PC-9 (cell line): Measurements from ENCODE around the gene CDC42BPB. TPM values are rescaled to one million over a fixed set of nuclear protein-coding genes. Genes with fewer than 3 reads are reported as not detected.

Experiments
- BruUV-seq: library from RNA; stranded (reverse); fragments of 400-500 nt; replicated peaks from 2 replicates; lab custom pipeline; 2021; lab: Mats Ljungman, UMichigan
- CTCF ChIA-PET: fragments of 300-600 bp; sonication (Branson Sonifier 250); formaldehyde crosslinking; loops from one replicate; lab custom pipeline; 2022; ENCODE audit warnings: antibody characterized with exemption; lab: Charles Lee
- POLR2A ChIA-PET: fragments of 300-600 bp; sonication (Branson Sonifier 250); formaldehyde crosslinking; loops from one replicate; lab custom pipeline; 2022; ENCODE audit warnings: antibody characterized with exemption; ENCODE audit not compliant: unreplicated experiment; lab: Charles Lee
- DNase-seq, 2 experiments: peaks; one replicate each; pipeline versions ENCODE4 v3.0.0 to v3.0.0-alpha.2; 2015 to 2022; ENCODE audit warnings: mixed read lengths in 1 of 2
- H2AFZ ChIP-seq: fragments of 200-600 bp; sonication (generic); 2 replicates; pipeline ENCODE4 v1.8.1; 2017; ENCODE audit warnings: antibody characterized with exemption
- H3F3A ChIP-seq: fragments of 200-600 bp; sonication (generic); 2 replicates; pipeline ENCODE4 v1.8.1; 2017; ENCODE audit warnings: antibody characterized with exemption, mild to moderate bottlenecking, low read depth; ENCODE audit not compliant: insufficient read depth
- H3K27ac ChIP-seq: fragments of 200-600 bp; sonication (generic); 2 replicates; pipeline ENCODE4 v1.6.1; 2016; ENCODE audit warnings: mixed run types
- H3K27me3 ChIP-seq: fragments of 200-600 bp; sonication (generic); 2 replicates; pipeline ENCODE4 v1.6.1; 2016; ENCODE audit warnings: low read depth, mixed run types; ENCODE audit not compliant: insufficient read depth
- H3K36me3 ChIP-seq: fragments of 200-600 bp; sonication (generic); 2 replicates; pipeline ENCODE4 v1.6.1; 2016; ENCODE audit warnings: low read depth, mixed run types
- H3K4me1 ChIP-seq: fragments of 200-600 bp; sonication (generic); replicated peaks from 2 replicates; pipeline ENCODE4 v1.6.1; 2016; ENCODE audit warnings: mixed run types; ENCODE audit not compliant: insufficient read depth
- H3K4me2 ChIP-seq: fragments of 200-600 bp; sonication (generic); 2 replicates; pipeline ENCODE4 v1.6.1; 2017; ENCODE audit warnings: mixed run types
- H3K4me3 ChIP-seq: fragments of 200-600 bp; sonication (generic); 2 replicates; pipeline ENCODE4 v1.6.1; 2016; ENCODE audit warnings: mixed run types
- H3K79me2 ChIP-seq: fragments of 200-600 bp; sonication (generic); 2 replicates; pipeline ENCODE4 v1.6.1; 2017; ENCODE audit warnings: low read depth, mixed run types
- H3K9me2 ChIP-seq: fragments of 200-600 bp; sonication (generic); 2 replicates; pipeline ENCODE4 v1.8.1; 2017; ENCODE audit warnings: mild to moderate bottlenecking; ENCODE audit not compliant: insufficient read depth
- H3K9me3 ChIP-seq: fragments of 200-600 bp; sonication (generic); 2 replicates; pipeline ENCODE4 v1.8.1; 2016; ENCODE audit warnings: low read depth; ENCODE audit not compliant: insufficient read depth
- H4K20me1 ChIP-seq: fragments of 200-600 bp; sonication (generic); 2 replicates; pipeline ENCODE4 v1.8.1; 2017; ENCODE audit not compliant: insufficient read depth
- EZH2 ChIP-seq: fragments of 200-600 bp; sonication (generic); IDR thresholded peaks from 2 replicates; pipeline ENCODE4 v1.8.0; 2017; ENCODE audit warnings: antibody characterized with exemption, low read depth
- intact Hi-C: fragments of 100-400 bp; cut with micrococcal nuclease; formaldehyde crosslinking; loops from one replicate; pipeline ENCODE4 v1.10.0; 2022; ENCODE audit not compliant: unreplicated experiment
- total RNA-seq: library from RNA; stranded (reverse); gene quantifications from 2 replicates; pipeline ENCODE4 v1.2.3, GENCODE V29; 2021
- TF ChIP-seq, protein P1 (sequence below): fragments of 200-600 bp; sonication (generic); conservative IDR thresholded peaks from 2 replicates; pipeline ENCODE4 v1.6.1; 2017; ENCODE audit warnings: mixed run types, antibody characterized with exemption, mild to moderate bottlenecking, moderate library complexity

The CDC42BPB gene
- total RNA-seq, 1 experiment from 2014 or later = 203 TPM

DNA sequence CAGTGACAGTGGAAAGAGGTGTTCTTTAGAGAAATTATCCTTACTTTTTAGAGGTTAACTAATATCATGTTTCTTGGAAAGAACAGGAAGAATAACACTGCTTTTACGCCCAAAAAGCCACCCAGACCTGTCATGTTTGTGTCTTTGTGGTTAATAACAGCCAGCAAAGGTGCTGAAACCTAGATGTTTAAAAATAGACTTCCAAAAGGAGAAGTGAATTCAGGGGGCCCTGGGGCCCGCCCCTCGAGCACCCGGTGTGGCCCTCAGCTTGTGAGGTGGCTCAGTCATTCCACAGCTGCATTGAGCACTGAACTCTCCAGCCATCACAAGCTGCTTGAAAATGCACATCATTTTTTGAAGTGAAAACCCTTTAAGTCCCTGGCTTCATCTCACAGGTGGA, 155.7 kb downstream of the CDC42BPB start:
- Histone ChIP-seq H3K9me3 (no peaks in the 10 kb centered on the region), H3K36me3 (0 out of 2 replicates have a peak, but pooled peaks cover 9% of the 10 kb centered on the region), H3K4me1 (no peaks in the 10 kb centered on the region), H3K4me2 (no peak overlapping the region), H3K9me2 (no peaks in the 10 kb centered on the region), H3K27me3 (no peaks in the 10 kb centered on the region), H3K4me3 (no peak overlapping the region), H3K27ac (no peak overlapping the region), H4K20me1 (no peaks in the 10 kb centered on the region), H3F3A (peaks cover 6% of the 10 kb centered on the region; the same call in 1 of the 2 replicates), H2AFZ (no peak overlapping the region), H3K79me2 (no peaks in the 10 kb centered on the region)
- ChIA-PET CTCF (interaction anchor here (0.6 kb wide), 1 partner anchor 378 kb away, joined by 3 read pairs; no protein-coding TSS in a partner anchor), POLR2A (no interaction called here)
- BruUV-seq = no TSS peak
- DNase-seq = no peak
- TF ChIP-seq, protein P1, sequence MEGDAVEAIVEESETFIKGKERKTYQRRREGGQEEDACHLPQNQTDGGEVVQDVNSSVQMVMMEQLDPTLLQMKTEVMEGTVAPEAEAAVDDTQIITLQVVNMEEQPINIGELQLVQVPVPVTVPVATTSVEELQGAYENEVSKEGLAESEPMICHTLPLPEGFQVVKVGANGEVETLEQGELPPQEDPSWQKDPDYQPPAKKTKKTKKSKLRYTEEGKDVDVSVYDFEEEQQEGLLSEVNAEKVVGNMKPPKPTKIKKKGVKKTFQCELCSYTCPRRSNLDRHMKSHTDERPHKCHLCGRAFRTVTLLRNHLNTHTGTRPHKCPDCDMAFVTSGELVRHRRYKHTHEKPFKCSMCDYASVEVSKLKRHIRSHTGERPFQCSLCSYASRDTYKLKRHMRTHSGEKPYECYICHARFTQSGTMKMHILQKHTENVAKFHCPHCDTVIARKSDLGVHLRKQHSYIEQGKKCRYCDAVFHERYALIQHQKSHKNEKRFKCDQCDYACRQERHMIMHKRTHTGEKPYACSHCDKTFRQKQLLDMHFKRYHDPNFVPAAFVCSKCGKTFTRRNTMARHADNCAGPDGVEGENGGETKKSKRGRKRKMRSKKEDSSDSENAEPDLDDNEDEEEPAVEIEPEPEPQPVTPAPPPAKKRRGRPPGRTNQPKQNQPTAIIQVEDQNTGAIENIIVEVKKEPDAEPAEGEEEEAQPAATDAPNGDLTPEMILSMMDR = no peak
- no peak for TF ChIP-seq EZH2
- intact Hi-C loops = no loop called here

- CTCF ChIA-PET = no interaction called here
- no peak for DNase-seq
- no peaks in the 10 kb centered on the region for H3K27me3 ChIP-seq
These were observed 156.4 kb downstream of the CDC42BPB start for GRCh38 chr14:102900631-102901571.

GRCh38 chr14:102899516-102899900, 157.8 kb downstream of the CDC42BPB start:
- H2AFZ ChIP-seq = no peak overlapping the region
- H4K20me1 ChIP-seq = no peaks in the 10 kb centered on the region
- no peaks in the 10 kb centered on the region for H3K27me3 ChIP-seq
- no peaks in the 10 kb centered on the region for H3K9me2 ChIP-seq
- H3K36me3 ChIP-seq = peaks cover 7% of the 10 kb centered on the region; the same call in 1 of the 2 replicates
- H3K4me2 ChIP-seq = no peak overlapping the region
- H3F3A ChIP-seq = 0 out of 2 replicates have a peak, but pooled peaks cover 2% of the 10 kb centered on the region
- no peak overlapping the region for H3K27ac ChIP-seq
- intact Hi-C loops = no loop called here
- CTCF ChIA-PET = no interaction called here
- H3K4me1 ChIP-seq = no peaks in the 10 kb centered on the region
- H3K9me3 ChIP-seq = no peaks in the 10 kb centered on the region
- H3K4me3 ChIP-seq = no peak overlapping the region
- TF ChIP-seq, protein P1 = no peak
- no peak for TF ChIP-seq EZH2
- no peak for DNase-seq
- no peaks in the 10 kb centered on the region for H3K79me2 ChIP-seq
- BruUV-seq = no TSS peak
- POLR2A ChIA-PET = no interaction called here

More at GRCh38 chr14:102900631-102901571, 156.4 kb downstream of the CDC42BPB start:
- TF ChIP-seq EZH2 = no peak
- TF ChIP-seq, protein P1 = no peak
- Histone ChIP-seq H4K20me1 (no peaks in the 10 kb centered on the region), H3K9me2 (no peaks in the 10 kb centered on the region), H3K4me2 (no peak overlapping the region), H3K4me1 (no peaks in the 10 kb centered on the region), H3K9me3 (no peaks in the 10 kb centered on the region), H3K79me2 (no peaks in the 10 kb centered on the region), H3K4me3 (no peak overlapping the region), H3K27ac (no peak overlapping the region), H3F3A (peaks cover 4% of the 10 kb centered on the region; the same call in 1 of the 2 replicates), H3K36me3 (0 out of 2 replicates have a peak, but pooled peaks cover 7% of the 10 kb centered on the region), H2AFZ (no peak overlapping the region)
- BruUV-seq = no TSS peak
- POLR2A ChIA-PET = no interaction called here
- intact Hi-C loops = no loop called here
